CD8-positive, alpha-beta memory T cell (primary cell): ENCODE results near the gene CCDC9. TPM values are rescaled to one million over a fixed set of nuclear protein-coding genes. Genes with fewer than 3 reads are reported as not detected.
A peak's percentile ranks its signal among the peaks of the same experiment; 100 is the strongest.

ENCODE experiments used
- CTCF ChIA-PET: fragments of 350-600 bp; sonication (Branson Sonifier 250); formaldehyde crosslinking; loops from one replicate; lab custom pipeline; 2021; ENCODE audit warnings: antibody characterized with exemption; lab: Charles Lee
- POLR2A ChIA-PET: fragments of 350-600 bp; sonication (Branson Sonifier 250); formaldehyde crosslinking; loops from one replicate; lab custom pipeline; 2021; ENCODE audit warnings: antibody characterized with exemption; lab: Charles Lee
- DNase-seq, 5 donors: peaks; one replicate each; pipeline versions ENCODE4 v3.0.0 to v3.0.0-alpha.2; 2020 to 2022; ENCODE audit warnings: mixed read lengths in 1 of 5
- H3K27ac ChIP-seq: one replicate; pipeline ENCODE4 v1.7.0; 2013; ENCODE audit warnings: low read depth, mild to moderate bottlenecking, low read length, moderate library complexity
- H3K27me3 ChIP-seq: 2 replicates; pipeline ENCODE4 v1.7.0; 2013; ENCODE audit warnings: low read length, mild to moderate bottlenecking; ENCODE audit not compliant: insufficient read depth, poor library complexity, severe bottlenecking
- H3K36me3 ChIP-seq: 2 replicates; pipeline ENCODE4 v1.7.0; 2013; ENCODE audit warnings: mild to moderate bottlenecking, low read length, moderate library complexity; ENCODE audit not compliant: insufficient read depth
- H3K4me1 ChIP-seq: 2 replicates; pipeline ENCODE4 v1.7.0; 2013; ENCODE audit warnings: mild to moderate bottlenecking, low read length, moderate library complexity; ENCODE audit not compliant: insufficient read depth
- H3K4me3 ChIP-seq: 2 replicates; pipeline ENCODE4 v1.7.0; 2013; ENCODE audit warnings: mild to moderate bottlenecking, low read length
- H3K9me3 ChIP-seq: 2 replicates; pipeline ENCODE4 v1.7.0; 2013; ENCODE audit warnings: mild to moderate bottlenecking, low read length
- H3K27ac Mint-ChIP-seq, 8 donors: one replicate each; pipeline ENCODE4 v1.8.0; 2020 to 2021; ENCODE audit warnings: mixed read lengths in 8 of 8, mild to moderate bottlenecking in 6 of 8, inconsistent platforms in 3 of 8, moderate library complexity in 3 of 8
- H3K27me3 Mint-ChIP-seq, 2 donors: one replicate each; pipeline ENCODE4 v1.8.0; 2020 to 2021; ENCODE audit warnings: mixed read lengths in 2 of 2, mild to moderate bottlenecking in 1 of 2, moderate library complexity in 1 of 2
- H3K36me3 Mint-ChIP-seq, 3 donors: one replicate each; pipeline ENCODE4 v1.8.0; 2020 to 2021; ENCODE audit warnings: mixed read lengths in 3 of 3, inconsistent platforms in 1 of 3, mild to moderate bottlenecking in 1 of 3
- H3K4me1 Mint-ChIP-seq, 3 donors: one replicate each; pipeline ENCODE4 v1.8.0; 2020 to 2021; ENCODE audit warnings: mixed read lengths in 3 of 3, inconsistent platforms in 1 of 3, mild to moderate bottlenecking in 1 of 3
- H3K4me3 Mint-ChIP-seq, 7 donors: one replicate each; pipeline ENCODE4 v1.8.0; 2020 to 2021; ENCODE audit warnings: mixed read lengths in 7 of 7, mild to moderate bottlenecking in 6 of 7, moderate library complexity in 4 of 7, inconsistent platforms in 2 of 7
- H3K9me3 Mint-ChIP-seq, 5 donors: one replicate each; pipeline ENCODE4 v1.8.0; 2020 to 2022; ENCODE audit warnings: mixed read lengths in 5 of 5, mild to moderate bottlenecking in 3 of 5, moderate library complexity in 2 of 5, inconsistent platforms in 1 of 5
- polyA plus RNA-seq: library from polyadenylated mRNA; unstranded; fragments of 300-500 nt; fragmentation: Illumina TruSeq; gene quantifications from one replicate; pipeline ENCODE4 v1.2.3, GENCODE V29; 2021
- total RNA-seq, 2 experiments: library from RNA; stranded (reverse); gene quantifications; one replicate each; pipeline ENCODE4 v1.2.3, GENCODE V29; 2021

CCDC9 gene
- total and polyA plus RNA-seq, 3 experiments from 2014 or later, result 9.4 to 23.1 (median 20.4) TPM

DNA sequence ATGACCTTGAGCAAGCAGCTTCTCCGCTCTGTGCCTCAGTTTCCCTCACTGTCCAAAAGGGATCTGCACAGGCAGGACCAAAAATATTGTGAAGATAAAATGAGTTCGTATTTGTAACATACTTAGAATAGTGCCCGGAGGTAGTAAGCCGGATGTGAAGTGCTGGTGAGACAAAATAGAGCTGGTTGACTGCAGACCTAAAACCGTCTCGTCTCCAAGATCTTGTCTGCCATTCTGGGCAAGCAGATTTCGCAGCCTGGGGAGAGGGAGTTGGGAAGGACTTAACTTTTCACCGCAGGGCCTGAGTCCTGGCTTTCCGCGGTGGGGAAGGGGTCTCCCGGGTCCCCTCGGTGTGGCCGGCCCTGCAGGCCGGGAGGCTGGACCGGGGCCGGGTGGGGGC, 17.2 kb upstream of the CCDC9 start:
- Histone ChIP-seq H3K4me3 (no peak overlapping the region), H3K27ac (no peak overlapping the region), H3K36me3 (no peaks in the 10 kb centered on the region), H3K4me1 (peaks cover 40% of the 10 kb centered on the region), H3K9me3 (no peaks in the 10 kb centered on the region), H3K27me3 (no peaks in the 10 kb centered on the region)
- no peaks in the 10 kb centered on the region for H3K36me3 Mint-ChIP-seq
- peak overlapping the region; percentile 71 to 94 (median 85) for H3K4me3 Mint-ChIP-seq
- H3K4me1 Mint-ChIP-seq, result peaks cover 7 to 20% (median 20%) of the 10 kb centered on the region in 3 donors
- DNase-seq, result no peak
- POLR2A ChIA-PET, result interaction anchor here (0.5 to 1.9 kb wide), 6 partner anchors 13 to 1017 kb away, joined by 4 to 14 read pairs (median 4); partner anchors contain the start of genes CARD8, CCDC9 and ZC3H4
- no peaks in the 10 kb centered on the region for H3K9me3 Mint-ChIP-seq
- peaks cover 0 to 1% of the 10 kb centered on the region in 2 donors for H3K27me3 Mint-ChIP-seq
- CTCF ChIA-PET, result interaction anchor here (1.1 to 1.5 kb wide), 4 partner anchors 8 to 28 kb away, joined by 3 to 5 read pairs (median 4); partner anchors contain the start of gene CCDC9
- H3K27ac Mint-ChIP-seq, result peak overlapping the region; percentile 62 to 93 (median 88)

DNA sequence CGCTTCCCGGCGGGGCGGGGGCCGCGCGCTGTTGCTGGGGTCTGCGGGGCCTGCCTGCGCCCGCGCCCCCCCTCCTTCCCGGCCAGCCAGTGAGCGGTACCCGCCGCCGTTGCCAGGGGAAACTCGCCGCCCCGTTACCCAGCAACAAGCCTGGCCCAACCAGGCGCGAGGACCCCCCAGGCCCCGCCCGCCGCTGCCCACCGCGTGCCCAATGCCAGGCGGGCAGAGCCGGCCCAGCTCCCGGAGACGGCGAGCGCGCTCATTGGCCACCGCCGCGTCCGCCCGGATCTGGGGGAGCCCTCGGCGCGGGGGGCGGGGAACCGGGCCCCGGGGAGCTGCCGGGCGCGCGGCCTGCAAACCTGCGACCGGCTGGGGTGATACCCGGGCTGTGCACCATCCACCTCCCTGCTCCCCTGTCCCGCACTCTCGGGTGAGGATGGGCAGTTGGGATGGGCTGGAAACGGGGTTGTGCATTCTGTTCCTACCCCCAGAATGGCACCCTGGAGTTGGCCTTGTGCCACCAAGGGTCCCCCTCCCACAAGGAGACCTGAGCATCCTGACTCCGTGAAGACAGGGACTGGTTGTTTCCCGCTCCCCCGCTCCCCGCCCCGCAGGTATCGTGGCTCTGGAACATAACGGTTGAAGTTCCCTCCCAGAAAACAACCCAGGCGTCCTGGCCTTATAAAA, 16.6 kb upstream of the CCDC9 start:
- H3K27me3 ChIP-seq, result no peaks in the 10 kb centered on the region
- peak overlapping the region in 4 of 8 donors; percentile 21 to 87 (median 60) for H3K27ac Mint-ChIP-seq
- CTCF ChIA-PET, result interaction anchor here (1.0 to 1.5 kb wide), 6 partner anchors 8 to 109 kb away, joined by 3 to 5 read pairs (median 4); partner anchors contain the start of gene SAE1

DNA sequence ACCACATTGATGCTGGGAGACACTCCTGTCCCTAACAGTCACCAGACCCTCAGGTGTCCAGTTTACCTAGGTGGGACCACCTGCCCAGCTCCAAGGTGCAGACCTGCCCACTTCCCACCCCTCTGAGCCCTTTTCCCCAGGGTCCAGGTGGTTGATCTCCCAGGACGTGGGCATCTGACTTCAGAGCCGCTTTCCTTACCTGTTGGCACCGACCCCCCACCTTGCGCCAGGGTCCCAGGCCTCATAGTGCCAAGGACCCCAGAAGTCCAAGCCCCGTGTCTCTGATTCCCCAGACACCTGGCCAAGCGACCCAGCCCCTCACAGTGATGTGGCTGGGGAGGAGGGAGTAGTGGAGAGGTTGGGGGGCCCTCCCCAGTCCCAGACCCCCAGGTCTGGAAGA, 15.8 kb upstream of the CCDC9 start:
- H3K4me3 Mint-ChIP-seq, result peak overlapping the region in 5 of 7 donors; percentile 33 to 62 (median 50)

More for the DNA sequence above, 16.6 kb upstream of the CCDC9 start:
- H3K4me1 ChIP-seq, result peaks cover 45% of the 10 kb centered on the region
- no peaks in the 10 kb centered on the region for H3K9me3 Mint-ChIP-seq
- peaks cover 0 to 1% of the 10 kb centered on the region in 2 donors for H3K27me3 Mint-ChIP-seq
- no peak overlapping the region for H3K27ac ChIP-seq
- DNase-seq, result peak; percentile 64 to 87 (median 71)
- POLR2A ChIA-PET, result interaction anchor here (0.5 to 1.9 kb wide), 8 partner anchors 7 to 1773 kb away, joined by 3 to 14 read pairs (median 6); partner anchors contain the start of genes CCDC9 and ZC3H4
- no peaks in the 10 kb centered on the region for H3K36me3 Mint-ChIP-seq
- H3K4me1 Mint-ChIP-seq, result peaks cover 7 to 25% (median 22%) of the 10 kb centered on the region in 3 donors
- no peaks in the 10 kb centered on the region for H3K9me3 ChIP-seq
- H3K36me3 ChIP-seq, result no peaks in the 10 kb centered on the region
- H3K4me3 ChIP-seq, result peak overlapping the region; percentile 28
- H3K4me3 Mint-ChIP-seq, result peak overlapping the region in 3 of 7 donors; percentile 50 to 59 (median 50)

GRCh38 chr19:47240996-47241918, 15.1 kb upstream of the CCDC9 start:
- H3K9me3 ChIP-seq, result no peaks in the 10 kb centered on the region
- H3K27ac Mint-ChIP-seq, result peak overlapping the region in 1 of 8 donors; percentile 55
- peaks cover 0 to 1% of the 10 kb centered on the region in 2 donors for H3K27me3 Mint-ChIP-seq
- DNase-seq, result peak; percentile 78 to 95 (median 80)
- peak overlapping the region in 3 of 7 donors; percentile 33 to 62 (median 50) for H3K4me3 Mint-ChIP-seq
- peak overlapping the region; percentile 2 for H3K4me3 ChIP-seq
- no peaks in the 10 kb centered on the region for H3K36me3 Mint-ChIP-seq
- no peaks in the 10 kb centered on the region for H3K9me3 Mint-ChIP-seq
- peaks cover 7 to 30% (median 29%) of the 10 kb centered on the region in 3 donors for H3K4me1 Mint-ChIP-seq
- H3K27me3 ChIP-seq, result no peaks in the 10 kb centered on the region
- H3K27ac ChIP-seq, result peak overlapping the region; percentile 25
- ChIA-PET POLR2A (interaction anchor here (0.5 to 1.7 kb wide), 7 partner anchors 9 to 225 kb away, joined by 3 to 12 read pairs (median 5); partner anchors contain the start of gene CCDC9), CTCF (interaction anchor here (1.0 to 1.3 kb wide), 3 partner anchors 31 to 110 kb away, joined by 3 to 4 read pairs (median 3); partner anchors contain the start of gene SAE1)
- H3K4me1 ChIP-seq, result peaks cover 46% of the 10 kb centered on the region
- no peaks in the 10 kb centered on the region for H3K36me3 ChIP-seq

More for the DNA sequence above, 15.8 kb upstream of the CCDC9 start:
- Mint-ChIP-seq H3K36me3 (no peaks in the 10 kb centered on the region), H3K27me3 (peaks cover 0 to 1% of the 10 kb centered on the region in 2 donors), H3K9me3 (no peaks in the 10 kb centered on the region), H3K27ac (peak overlapping the region in 3 of 8 donors; percentile 21 to 66 (median 55)), H3K4me1 (peaks cover 7 to 30% (median 29%) of the 10 kb centered on the region in 3 donors)
- H3K36me3 ChIP-seq, result no peaks in the 10 kb centered on the region
- H3K27me3 ChIP-seq, result no peaks in the 10 kb centered on the region
- ChIA-PET CTCF (interaction anchor here (1.0 to 1.3 kb wide), 3 partner anchors 30 to 110 kb away, joined by 3 to 4 read pairs (median 3); partner anchors contain the start of gene SAE1), POLR2A (interaction anchor here (0.6 to 1.7 kb wide), 5 partner anchors 8 to 224 kb away, joined by 4 to 12 read pairs (median 5); partner anchors contain the start of gene CCDC9)
- no peak for DNase-seq
- H3K4me3 ChIP-seq, result no peak overlapping the region
- H3K4me1 ChIP-seq, result peaks cover 46% of the 10 kb centered on the region
- H3K27ac ChIP-seq, result peak overlapping the region; percentile 25
- H3K9me3 ChIP-seq, result no peaks in the 10 kb centered on the region

DNA sequence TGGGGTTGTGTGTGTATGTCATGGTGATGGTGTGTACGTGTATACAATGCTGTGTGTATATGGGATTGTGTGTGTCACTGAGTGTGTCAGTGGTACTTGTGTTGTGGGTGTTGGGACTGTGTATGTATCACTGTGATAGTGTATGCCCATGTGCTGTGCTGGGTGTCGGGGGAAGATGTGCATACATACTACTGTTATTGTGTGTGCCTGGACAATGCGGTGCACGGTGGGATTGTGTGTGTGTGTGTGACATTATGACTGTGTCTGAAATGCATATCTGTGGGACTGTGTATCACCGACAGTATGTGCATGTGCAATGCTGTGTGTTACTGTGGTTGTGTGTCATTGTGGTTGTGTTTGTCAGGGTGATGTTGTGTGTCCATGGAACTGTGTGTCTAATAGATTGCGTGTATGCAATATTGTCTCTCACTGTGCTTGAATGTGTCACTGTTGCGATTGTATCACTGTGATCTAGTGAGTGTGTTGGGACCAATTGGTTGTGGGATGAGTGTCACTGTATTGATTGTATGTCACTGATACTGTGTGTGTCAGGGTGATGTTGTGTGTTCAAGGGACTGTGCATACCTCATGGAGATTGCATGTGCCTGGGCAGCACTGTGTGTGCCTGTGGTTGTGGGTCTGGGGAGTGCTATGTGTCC, 14.3 kb upstream of the CCDC9 start:
- no peak overlapping the region for H3K4me3 ChIP-seq
- no peaks in the 10 kb centered on the region for H3K27me3 ChIP-seq
- no peak overlapping the region for H3K4me3 Mint-ChIP-seq
- ChIA-PET POLR2A (interaction anchor here (0.6 to 1.3 kb wide), 2 partner anchors 14 to 1379 kb away, joined by 3 to 5 read pairs; partner anchors contain the start of gene CCDC9), CTCF (interaction anchor here (1.3 to 10.5 kb wide), 2 partner anchors 16 to 29 kb away, joined by 5 to 334 read pairs; no protein-coding TSS in a partner anchor)
- H3K27me3 Mint-ChIP-seq, result peaks cover 0 to 1% of the 10 kb centered on the region in 2 donors
- peaks cover 46% of the 10 kb centered on the region for H3K4me1 ChIP-seq
- no peaks in the 10 kb centered on the region for H3K9me3 Mint-ChIP-seq
- H3K27ac ChIP-seq, result no peak overlapping the region
- DNase-seq, result no peak
- H3K4me1 Mint-ChIP-seq, result peaks cover 7 to 30% (median 29%) of the 10 kb centered on the region in 3 donors
- no peak overlapping the region for H3K27ac Mint-ChIP-seq
- no peaks in the 10 kb centered on the region for H3K9me3 ChIP-seq
- H3K36me3 ChIP-seq, result no peaks in the 10 kb centered on the region
- H3K36me3 Mint-ChIP-seq, result no peaks in the 10 kb centered on the region

GRCh38 chr19:47243364-47243775, 13.0 kb upstream of the CCDC9 start:
- Mint-ChIP-seq H3K9me3 (no peaks in the 10 kb centered on the region), H3K4me1 (peaks cover 12 to 33% (median 32%) of the 10 kb centered on the region in 3 donors), H3K4me3 (peak overlapping the region; percentile 57 to 89 (median 77)), H3K27me3 (peaks cover 0 to 1% of the 10 kb centered on the region in 2 donors), H3K27ac (peak overlapping the region in 7 of 8 donors; percentile 44 to 93 (median 92)), H3K36me3 (no peaks in the 10 kb centered on the region)
- Histone ChIP-seq H3K4me3 (peak overlapping the region; percentile 64), H3K4me1 (peaks cover 46% of the 10 kb centered on the region), H3K36me3 (no peaks in the 10 kb centered on the region), H3K27ac (peak overlapping the region; percentile 63), H3K27me3 (no peaks in the 10 kb centered on the region), H3K9me3 (no peaks in the 10 kb centered on the region)
- CTCF ChIA-PET, result interaction anchor here (1.1 to 10.5 kb wide), 14 partner anchors 10 to 196 kb away, joined by 4 to 342 read pairs (median 22); partner anchors contain the start of genes CCDC9 and ZC3H4
- DNase-seq, result no peak
- POLR2A ChIA-PET, result interaction anchor here (0.9 to 2.5 kb wide), 12 partner anchors 11 to 131 kb away, joined by 3 to 77 read pairs (median 14); partner anchors contain the start of genes CCDC9, INAFM1 and ZC3H4
